ENCODE measurements around the gene WAC. TPM values are rescaled to one million over a fixed set of nuclear protein-coding genes. Genes with fewer than 3 reads are reported as not detected.

The WAC gene
- polyA plus RNA-seq, 1 donor from 2014 or later = 63.9 TPM

- H3K9me2 ChIP-seq (ENCODE audit: insufficient read depth, low read length) = no peaks in the 10 kb centered on the region
- no peaks in the 10 kb centered on the region for H3K27me3 ChIP-seq (ENCODE audit: insufficient read depth, low read depth, low read length)
- H3K9ac ChIP-seq (ENCODE audit: low read length) = no peak overlapping the region
- no peak overlapping the region for H3K4me2 ChIP-seq (ENCODE audit: low read length)
- no peak overlapping the region for H2AFZ ChIP-seq (ENCODE audit: low read depth, low read length)
- no peaks in the 10 kb centered on the region for H3K9me3 ChIP-seq (ENCODE audit: low read length)
- no peaks in the 10 kb centered on the region for H3F3A ChIP-seq (ENCODE audit: insufficient read depth, low read length, poor library complexity, severe bottlenecking)
- no peaks in the 10 kb centered on the region for H3K79me2 ChIP-seq (replicated peaks; ENCODE audit: insufficient read depth, low read length)
- TF ChIP-seq TAF1 (IDR thresholded peaks at IDR 0.05; ENCODE audit: low read depth) (no peak), EZH2 (IDR thresholded peaks at IDR 0.05; ENCODE audit: borderline replicate concordance, insufficient read depth, low read length, poor library complexity, severe bottlenecking) (no peak), SMC3 (conservative IDR thresholded peaks at IDR 0.05; ENCODE audit: poor library complexity) (no peak), RAD21 (conservative IDR thresholded peaks at IDR 0.05) (no peak), EP300 (conservative IDR thresholded peaks at IDR 0.05; ENCODE audit: poor library complexity, severe bottlenecking) (no peak), MXI1 (conservative IDR thresholded peaks at IDR 0.05; ENCODE audit: poor library complexity, severe bottlenecking) (no peak), CTCF (IDR thresholded peaks at IDR 0.05; ENCODE audit: poor library complexity, severe bottlenecking) (no peak), POLR2AphosphoS5 (IDR thresholded peaks at IDR 0.05) (no peak)
- TF ChIP-seq, protein P1, sequence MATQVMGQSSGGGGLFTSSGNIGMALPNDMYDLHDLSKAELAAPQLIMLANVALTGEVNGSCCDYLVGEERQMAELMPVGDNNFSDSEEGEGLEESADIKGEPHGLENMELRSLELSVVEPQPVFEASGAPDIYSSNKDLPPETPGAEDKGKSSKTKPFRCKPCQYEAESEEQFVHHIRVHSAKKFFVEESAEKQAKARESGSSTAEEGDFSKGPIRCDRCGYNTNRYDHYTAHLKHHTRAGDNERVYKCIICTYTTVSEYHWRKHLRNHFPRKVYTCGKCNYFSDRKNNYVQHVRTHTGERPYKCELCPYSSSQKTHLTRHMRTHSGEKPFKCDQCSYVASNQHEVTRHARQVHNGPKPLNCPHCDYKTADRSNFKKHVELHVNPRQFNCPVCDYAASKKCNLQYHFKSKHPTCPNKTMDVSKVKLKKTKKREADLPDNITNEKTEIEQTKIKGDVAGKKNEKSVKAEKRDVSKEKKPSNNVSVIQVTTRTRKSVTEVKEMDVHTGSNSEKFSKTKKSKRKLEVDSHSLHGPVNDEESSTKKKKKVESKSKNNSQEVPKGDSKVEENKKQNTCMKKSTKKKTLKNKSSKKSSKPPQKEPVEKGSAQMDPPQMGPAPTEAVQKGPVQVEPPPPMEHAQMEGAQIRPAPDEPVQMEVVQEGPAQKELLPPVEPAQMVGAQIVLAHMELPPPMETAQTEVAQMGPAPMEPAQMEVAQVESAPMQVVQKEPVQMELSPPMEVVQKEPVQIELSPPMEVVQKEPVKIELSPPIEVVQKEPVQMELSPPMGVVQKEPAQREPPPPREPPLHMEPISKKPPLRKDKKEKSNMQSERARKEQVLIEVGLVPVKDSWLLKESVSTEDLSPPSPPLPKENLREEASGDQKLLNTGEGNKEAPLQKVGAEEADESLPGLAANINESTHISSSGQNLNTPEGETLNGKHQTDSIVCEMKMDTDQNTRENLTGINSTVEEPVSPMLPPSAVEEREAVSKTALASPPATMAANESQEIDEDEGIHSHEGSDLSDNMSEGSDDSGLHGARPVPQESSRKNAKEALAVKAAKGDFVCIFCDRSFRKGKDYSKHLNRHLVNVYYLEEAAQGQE (IDR thresholded peaks at IDR 0.05; ENCODE audit: borderline replicate concordance) = no peak
- H3K27ac ChIP-seq (ENCODE audit: low read length) = no peak overlapping the region
- no peaks in the 10 kb centered on the region for H3K36me3 ChIP-seq (ENCODE audit: insufficient read depth, low read length)
- H4K20me1 ChIP-seq (ENCODE audit: insufficient read depth) = no peaks in the 10 kb centered on the region
- H3K4me3 ChIP-seq (ENCODE audit: low read length) = no peak overlapping the region
Measured at GRCh38 chr10:28644647-28645046, 111.7 kb downstream of the WAC start.

DNA sequence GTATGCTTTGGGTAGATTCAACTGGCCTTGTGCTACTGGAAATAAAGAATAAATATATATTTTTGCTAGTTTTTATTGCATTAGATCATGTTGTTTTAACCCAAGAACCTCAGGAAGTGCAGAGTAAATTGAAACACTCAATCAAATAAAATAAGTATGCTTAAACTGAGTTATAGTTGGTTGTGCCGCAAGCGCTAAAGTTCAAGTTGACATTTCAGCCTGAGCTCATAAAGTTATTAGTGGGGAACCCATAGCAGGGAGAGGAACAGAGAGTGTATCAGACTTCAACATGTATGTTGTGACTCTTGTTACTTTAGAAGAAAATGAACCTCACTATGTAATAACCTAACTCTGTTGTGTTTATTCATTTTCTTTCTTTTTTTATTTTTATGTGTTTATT is 119.2 kb downstream of the WAC start:
- no peak for TF ChIP-seq MXI1 (conservative IDR thresholded peaks at IDR 0.05; ENCODE audit: poor library complexity, severe bottlenecking)
- TF ChIP-seq EP300 (conservative IDR thresholded peaks at IDR 0.05; ENCODE audit: poor library complexity, severe bottlenecking) = no peak
- TF ChIP-seq SMC3 (conservative IDR thresholded peaks at IDR 0.05; ENCODE audit: poor library complexity) = no peak
- TF ChIP-seq RAD21 (conservative IDR thresholded peaks at IDR 0.05) = no peak
- no peak for TF ChIP-seq TAF1 (IDR thresholded peaks at IDR 0.05; ENCODE audit: low read depth)
- TF ChIP-seq, protein P1 (IDR thresholded peaks at IDR 0.05; ENCODE audit: borderline replicate concordance) = no peak
- no peak for TF ChIP-seq EZH2 (IDR thresholded peaks at IDR 0.05; ENCODE audit: borderline replicate concordance, insufficient read depth, low read length, poor library complexity, severe bottlenecking)
- TF ChIP-seq POLR2AphosphoS5 (IDR thresholded peaks at IDR 0.05) = no peak
- no peak for TF ChIP-seq CTCF (IDR thresholded peaks at IDR 0.05; ENCODE audit: poor library complexity, severe bottlenecking)

More for the DNA sequence above, 119.2 kb downstream of the WAC start:
- Histone ChIP-seq H3K9ac (ENCODE audit: low read length) (no peak overlapping the region), H3K4me2 (ENCODE audit: low read length) (no peak overlapping the region), H3K9me3 (ENCODE audit: low read length) (no peaks in the 10 kb centered on the region), H3F3A (ENCODE audit: insufficient read depth, low read length, poor library complexity, severe bottlenecking) (no peaks in the 10 kb centered on the region), H3K36me3 (ENCODE audit: insufficient read depth, low read length) (no peaks in the 10 kb centered on the region), H4K20me1 (ENCODE audit: insufficient read depth) (no peaks in the 10 kb centered on the region), H3K9me2 (ENCODE audit: insufficient read depth, low read length) (no peaks in the 10 kb centered on the region), H3K4me3 (ENCODE audit: low read length) (no peak overlapping the region), H3K27me3 (ENCODE audit: insufficient read depth, low read depth, low read length) (no peaks in the 10 kb centered on the region), H2AFZ (ENCODE audit: low read depth, low read length) (no peak overlapping the region), H3K79me2 (replicated peaks; ENCODE audit: insufficient read depth, low read length) (no peaks in the 10 kb centered on the region), H3K27ac (ENCODE audit: low read length) (no peak overlapping the region)
